Pancreas (tissue), 10 donors: ENCODE data around the gene ZBTB1. TPM values are rescaled to one million over a fixed set of nuclear protein-coding genes. Genes with fewer than 3 reads are reported as not detected.
"Not testable (repeated sequence)": the region's sequence is repeated elsewhere in the genome, so short reads cannot be mapped to it uniquely, and the experiment has no call there.

Experiments used
- ATAC-seq, 4 donors: fragments of 200-7000 bp; cut with Tn5 transposase; one replicate each; pipeline versions ENCODE4 v1.8.0 to v1.9.1; 2020; ENCODE audit warnings: mild to moderate bottlenecking in 4 of 4, moderate library complexity in 4 of 4
- DNase-seq, 6 donors: peaks; one replicate each; pipeline ENCODE4 v3.0.0-alpha.2; 2020
- FAIRE-seq: peaks from 2 replicates; lab custom pipeline; 2012; peaks lifted over from hg19 to GRCh38; lab: Jason Lieb, UNC
- H3K27ac ChIP-seq, 4 donors: fragments of 200-600 bp; sonication (generic); 1 replicate in 3 of 4; 2 replicates in 1 of 4; pipeline versions ENCODE4 v1.5.0 to v1.8.0; 2020
- H3K27me3 ChIP-seq, 4 donors: fragments of 200-600 bp; one replicate each; pipeline ENCODE4 v1.8.0; 2021
- H3K36me3 ChIP-seq, 3 donors: fragments of 200-600 bp; sonication (generic) in 1 of 3; one replicate each; pipeline versions ENCODE4 v1.5.0 to v1.8.0; 2020 to 2021
- H3K4me1 ChIP-seq, 3 donors: fragments of 200-600 bp; one replicate each; pipeline ENCODE4 v1.8.0; 2021
- H3K4me3 ChIP-seq, 4 donors: fragments of 200-600 bp; sonication (generic) in 2 of 4; one replicate each; pipeline versions ENCODE4 v1.5.0 to v1.8.0; 2020 to 2021
- H3K9me3 ChIP-seq, 4 donors: fragments of 200-600 bp; one replicate each; pipeline ENCODE4 v1.8.0; 2021
- WGBS, 2 donors: extraction: QIAGEN DNeasy Blood & Tissue Kit; methylation state at CpG; one replicate each; pipeline ENCODE4 v1.1.7; 2013; 5-methylcytosine and 5-hydroxymethylcytosine counted together
- intact Hi-C, 3 donors: fragments of 100-400 bp; cut with DNase I; formaldehyde crosslinking; loops; one replicate each; pipeline versions ENCODE4 v1.11.1 to v1.14.2; 2022
- polyA plus RNA-seq, 2 donors: library from polyadenylated mRNA; stranded (reverse); fragments of 200-250 nt; gene quantifications; one replicate each; pipeline ENCODE4 v1.2.3, GENCODE V29; 2013
- total RNA-seq, 6 donors: library from RNA; stranded (reverse); fragmentation: NEBNext Ultra II Directional in 4 of 6; extraction: Animal tissue kit (Norgen Biotek cat#: 25700) in 4 of 6; gene quantifications; one replicate each; pipeline versions ENCODE4 v1.2.1 to v1.2.4, GENCODE V29; 2021 to 2023
- TF ChIP-seq, protein P1 (sequence below), 4 donors: fragments of 200-600 bp; sonication (generic) in 3 of 4; IDR thresholded peaks; one replicate each; pipeline versions ENCODE4 v1.5.0 to v1.8.0; 2021; ENCODE audit warnings: antibody characterized with exemption in 4 of 4
- donor health status: healthy with polysubstance abuse.
- donor health status: DM: no; HTN: no; CAD: no; lungs with moderate emphysema.
- donor health status: DM: no; HTN: no; CAD: no.
- donor health status: control.
- donor health status: control.
- donor health status: Bipolar disorder and iron deficiency.
- donor health status: DM: yes; HTN: yes; CAD: no.
- donor health status: DM: no; HTN: no; CAD: no.
- donor health status: DM: no; HTN: no; CAD: no.
- donor health status: DM: yes; HTN: yes; CAD: no.

Gene ZBTB1
- total and polyA plus RNA-seq, 8 donors, result 8.7 to 24.3 (median 11.9) TPM

DNA sequence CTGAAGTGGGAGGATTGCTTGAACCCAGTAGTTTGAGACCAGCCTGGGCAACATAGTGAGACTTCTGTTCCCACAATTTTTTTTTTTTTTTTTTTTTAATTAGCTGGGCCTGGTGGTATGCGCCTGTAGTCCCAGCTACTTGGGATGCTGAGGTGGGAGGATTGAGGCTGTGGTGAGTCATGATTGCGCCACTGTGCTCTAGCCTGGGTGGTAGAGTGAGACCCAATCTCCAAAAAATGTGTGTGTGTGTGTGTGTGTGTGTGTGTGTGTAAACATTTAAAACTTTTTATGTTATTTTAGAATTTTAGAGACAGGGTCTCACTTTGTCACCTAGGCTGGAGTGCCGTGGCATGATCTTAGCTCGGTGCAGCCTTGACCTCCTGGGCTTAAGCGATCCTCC lies 52.0 kb downstream of the ZBTB1 start:
- no peaks in the 10 kb centered on the region for H3K36me3 ChIP-seq
- DNase-seq, result no peak
- H3K9me3 ChIP-seq, result no peaks in the 10 kb centered on the region
- H3K4me1 ChIP-seq, result no peaks in the 10 kb centered on the region
- no peak overlapping the region for H3K27ac ChIP-seq
- TF ChIP-seq, protein P1, sequence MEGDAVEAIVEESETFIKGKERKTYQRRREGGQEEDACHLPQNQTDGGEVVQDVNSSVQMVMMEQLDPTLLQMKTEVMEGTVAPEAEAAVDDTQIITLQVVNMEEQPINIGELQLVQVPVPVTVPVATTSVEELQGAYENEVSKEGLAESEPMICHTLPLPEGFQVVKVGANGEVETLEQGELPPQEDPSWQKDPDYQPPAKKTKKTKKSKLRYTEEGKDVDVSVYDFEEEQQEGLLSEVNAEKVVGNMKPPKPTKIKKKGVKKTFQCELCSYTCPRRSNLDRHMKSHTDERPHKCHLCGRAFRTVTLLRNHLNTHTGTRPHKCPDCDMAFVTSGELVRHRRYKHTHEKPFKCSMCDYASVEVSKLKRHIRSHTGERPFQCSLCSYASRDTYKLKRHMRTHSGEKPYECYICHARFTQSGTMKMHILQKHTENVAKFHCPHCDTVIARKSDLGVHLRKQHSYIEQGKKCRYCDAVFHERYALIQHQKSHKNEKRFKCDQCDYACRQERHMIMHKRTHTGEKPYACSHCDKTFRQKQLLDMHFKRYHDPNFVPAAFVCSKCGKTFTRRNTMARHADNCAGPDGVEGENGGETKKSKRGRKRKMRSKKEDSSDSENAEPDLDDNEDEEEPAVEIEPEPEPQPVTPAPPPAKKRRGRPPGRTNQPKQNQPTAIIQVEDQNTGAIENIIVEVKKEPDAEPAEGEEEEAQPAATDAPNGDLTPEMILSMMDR (IDR thresholded peaks at IDR 0.05), result no peak
- FAIRE-seq, result no peak
- WGBS, 2 donors, result 97 to 100% methylated on average over 5 of the region's 5 CpGs
- no peak overlapping the region for H3K4me3 ChIP-seq
- no peaks in the 10 kb centered on the region for H3K27me3 ChIP-seq
- no peak for ATAC-seq
- intact Hi-C loops, result no loop called here

DNA sequence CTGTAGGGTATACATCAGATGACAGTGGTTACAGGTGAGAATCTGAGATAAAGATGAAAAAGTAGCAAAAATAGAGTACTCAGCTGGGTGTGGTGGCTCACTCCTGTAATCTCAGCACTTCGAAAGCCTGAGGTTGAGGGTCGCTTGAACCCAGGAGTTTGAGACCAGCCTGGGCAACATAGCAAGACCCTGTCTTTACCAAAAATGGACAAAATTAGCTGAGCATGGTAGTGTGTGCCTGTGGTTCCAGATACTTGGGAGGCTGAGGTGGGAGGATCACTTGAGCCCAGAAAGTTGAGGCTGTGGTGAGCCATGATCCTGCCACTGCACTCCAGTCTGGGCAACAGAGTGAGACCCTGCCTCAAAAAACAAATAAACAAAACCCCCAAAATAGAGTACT lies 53.6 kb downstream of the ZBTB1 start:
- ATAC-seq, intact Hi-C loops, H3K27ac ChIP-seq, H3K9me3 ChIP-seq, H3K4me3 ChIP-seq, DNase-seq, H3K4me1 ChIP-seq, FAIRE-seq, H3K27me3 ChIP-seq, H3K36me3 ChIP-seq: not testable (repeated sequence)
- WGBS, 2 donors, result 95 to 96% methylated on average over 2 of the region's 2 CpGs

DNA sequence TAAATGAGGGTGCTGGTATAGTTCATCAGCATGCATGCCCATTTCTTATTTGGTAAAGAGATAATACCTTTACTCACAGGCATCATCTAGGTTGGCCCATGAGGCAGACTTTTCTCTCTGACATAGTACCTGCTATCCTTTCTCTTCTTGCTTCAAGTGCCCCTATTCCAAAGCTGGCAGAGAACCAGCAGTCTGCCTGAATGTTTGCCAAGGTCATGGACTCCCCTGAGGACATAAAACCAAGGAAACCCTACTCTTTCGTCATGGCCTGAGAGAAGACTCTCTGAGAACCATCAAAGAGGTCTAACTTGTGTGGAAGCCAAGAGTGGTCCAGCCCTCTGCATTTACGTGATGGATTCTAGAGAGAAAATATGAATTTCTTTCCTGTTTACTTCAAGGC lies 57.1 kb downstream of the ZBTB1 start:
- no peaks in the 10 kb centered on the region for H3K9me3 ChIP-seq
- no peaks in the 10 kb centered on the region for H3K36me3 ChIP-seq
- H3K4me3 ChIP-seq, result no peak overlapping the region
- no peak overlapping the region for H3K27ac ChIP-seq
- no peaks in the 10 kb centered on the region for H3K4me1 ChIP-seq
- intact Hi-C loops, result no loop called here
- TF ChIP-seq, protein P1 (IDR thresholded peaks at IDR 0.05), result no peak
- H3K27me3 ChIP-seq, result no peaks in the 10 kb centered on the region
- 62 to 63% methylated on average over 2 of the region's 2 CpGs for WGBS, 2 donors
- no peak for FAIRE-seq
- no peak for DNase-seq
- ATAC-seq, result no peak

- intact Hi-C loops, result no loop called here
- no peak for DNase-seq
- ATAC-seq, result no peak
- no peak for FAIRE-seq
- no peaks in the 10 kb centered on the region for H3K36me3 ChIP-seq
- H3K4me3 ChIP-seq, result no peak overlapping the region
- H3K27ac ChIP-seq, result no peak overlapping the region
- no peaks in the 10 kb centered on the region for H3K9me3 ChIP-seq
- TF ChIP-seq, protein P1 (IDR thresholded peaks at IDR 0.05), result no peak
- no peaks in the 10 kb centered on the region for H3K4me1 ChIP-seq
- no peaks in the 10 kb centered on the region for H3K27me3 ChIP-seq
Observed at GRCh38 chr14:64562436-64562835, 57.9 kb downstream of the ZBTB1 start.

DNA sequence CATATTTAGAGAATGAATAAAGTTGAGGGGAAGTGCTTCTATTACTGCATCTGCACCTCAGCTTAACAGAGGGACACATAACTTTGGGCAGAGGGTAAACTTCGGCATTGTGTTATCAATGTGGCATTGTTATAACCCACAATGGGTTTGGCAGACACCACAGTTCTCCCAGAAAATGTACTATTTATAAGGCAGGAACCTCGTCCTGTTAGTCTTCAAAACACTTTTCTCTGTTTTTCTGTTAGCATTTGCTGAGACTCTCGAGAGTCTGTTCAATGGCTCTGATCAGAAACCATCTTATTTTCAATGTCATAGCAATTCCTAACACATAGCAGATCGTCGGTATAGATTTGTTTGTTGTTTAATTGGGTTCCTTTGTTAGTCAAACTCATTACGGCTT lies 59.1 kb downstream of the ZBTB1 start:
- no peaks in the 10 kb centered on the region for H3K4me1 ChIP-seq
- TF ChIP-seq, protein P1 (IDR thresholded peaks at IDR 0.05), result no peak
- H3K9me3 ChIP-seq, result no peaks in the 10 kb centered on the region
- FAIRE-seq (no peak), ATAC-seq (no peak), DNase-seq (no peak)
- intact Hi-C loops, result no loop called here
- H3K36me3 ChIP-seq, result no peaks in the 10 kb centered on the region
- H3K4me3 ChIP-seq, result no peak overlapping the region
- 71 to 72% methylated on average over 6 of the region's 6 CpGs for WGBS, 2 donors
- no peak overlapping the region for H3K27ac ChIP-seq
- H3K27me3 ChIP-seq, result no peaks in the 10 kb centered on the region
